IMR-90 (cell line): ENCODE measurements around the gene ABHD2. TPM values are rescaled to one million over a fixed set of nuclear protein-coding genes. Genes with fewer than 3 reads are reported as not detected.

Experiments used
- ATAC-seq: fragments of 200-7000 bp; cut with Tn5 transposase; 2 replicates; pipeline ENCODE4 v1.9.1; 2020; ENCODE audit warnings: low read depth, mild to moderate bottlenecking, moderate library complexity
- BruUV-seq: library from RNA; stranded (reverse); fragments of 400-500 nt; replicated peaks from 2 replicates; lab custom pipeline; 2021; lab: Mats Ljungman, UMichigan
- CTCF ChIA-PET: fragments of 300-600 bp; formaldehyde crosslinking; extraction: SDS; loops from one replicate; lab custom pipeline; 2021; ENCODE audit warnings: antibody characterized with exemption; lab: Yijun Ruan, JAX
- POLR2A ChIA-PET: fragments of 300-600 bp; sonication (Branson Sonifier 250); formaldehyde crosslinking; loops from one replicate; lab custom pipeline; 2022; ENCODE audit warnings: antibody characterized with exemption; ENCODE audit not compliant: unreplicated experiment; lab: Charles Lee
- DNase-seq: peaks from one replicate; pipeline ENCODE4 v3.0.0; 2013
- H2AFZ ChIP-seq: replicated peaks from 2 replicates; pipeline ENCODE3; 2013; ENCODE audit warnings: low read length, mild to moderate bottlenecking; ENCODE audit not compliant: poor library complexity
- H2AK5ac ChIP-seq: 2 replicates; pipeline ENCODE4 v1.6.1; 2013; ENCODE audit warnings: low read depth, low read length, inconsistent platforms
- H2AK9ac ChIP-seq: replicated peaks from 2 replicates; pipeline ENCODE3; 2013; ENCODE audit warnings: mild to moderate bottlenecking, low read depth, low read length, moderate library complexity; ENCODE audit not compliant: poor library complexity
- H2BK120ac ChIP-seq: 2 replicates; pipeline ENCODE4 v1.6.1; 2013; ENCODE audit warnings: low read depth, low read length, inconsistent platforms
- H2BK15ac ChIP-seq: 3 replicates; pipeline ENCODE4 v1.6.1; 2013; ENCODE audit warnings: low read depth, low read length, inconsistent platforms
- H2BK20ac ChIP-seq: 2 replicates; pipeline ENCODE4 v1.6.1; 2013; ENCODE audit warnings: low read depth, mild to moderate bottlenecking, inconsistent platforms, low read length, moderate library complexity
- H2BK5ac ChIP-seq: 2 replicates; pipeline ENCODE4 v1.6.1; 2013; ENCODE audit warnings: mild to moderate bottlenecking, low read depth, low read length, inconsistent platforms; ENCODE audit not compliant: poor library complexity, severe bottlenecking
- H3K14ac ChIP-seq: replicated peaks from 2 replicates; pipeline ENCODE4 v1.6.1; 2013; ENCODE audit warnings: low read depth, low read length, inconsistent platforms
- H3K18ac ChIP-seq: 2 replicates; pipeline ENCODE4 v1.6.1; 2013; ENCODE audit warnings: low read depth, low read length, control low read depth
- H3K23ac ChIP-seq: 2 replicates; pipeline ENCODE4 v1.6.1; 2013; ENCODE audit warnings: low read depth, low read length, inconsistent platforms
- H3K27ac ChIP-seq: 2 replicates; pipeline ENCODE4 v1.5.1; 2013; ENCODE audit warnings: mild to moderate bottlenecking, control low read depth, low read length; ENCODE audit not compliant: insufficient read depth
- H3K27me3 ChIP-seq: 2 replicates; pipeline ENCODE4 v1.6.1; 2013; ENCODE audit warnings: low read length; ENCODE audit not compliant: control insufficient read depth, insufficient read depth
- H3K36me3 ChIP-seq: 2 replicates; pipeline ENCODE4 v1.6.1; 2013; ENCODE audit warnings: low read length, mixed read lengths; ENCODE audit not compliant: control insufficient read depth, insufficient read depth
- H3K4ac ChIP-seq: 2 replicates; pipeline ENCODE4 v1.6.1; 2013; ENCODE audit warnings: low read depth, low read length, inconsistent platforms
- H3K4me1 ChIP-seq: 2 replicates; pipeline ENCODE4 v1.6.1; 2013; ENCODE audit warnings: low read length, mixed read lengths; ENCODE audit not compliant: control insufficient read depth, insufficient read depth
- H3K4me2 ChIP-seq: 2 replicates; pipeline ENCODE4 v1.6.1; 2013; ENCODE audit warnings: low read depth, mild to moderate bottlenecking, control low read depth, low read length, moderate library complexity
- H3K4me3 ChIP-seq: 2 replicates; pipeline ENCODE4 v1.5.1; 2013; ENCODE audit warnings: low read depth, mild to moderate bottlenecking, control low read depth, low read length, moderate library complexity; ENCODE audit not compliant: insufficient read depth
- H3K56ac ChIP-seq: 2 replicates; pipeline ENCODE4 v1.6.1; 2013; ENCODE audit warnings: low read length, inconsistent platforms; ENCODE audit not compliant: insufficient read depth; ENCODE audit errors: extremely low read depth
- H3K79me1 ChIP-seq, 2 experiments: 2 replicates each; pipeline ENCODE4 v1.6.1; 2013; ENCODE audit warnings: low read length in 2 of 2, inconsistent platforms in 1 of 2, low read depth in 1 of 2
- H3K9ac ChIP-seq: 2 replicates; pipeline ENCODE4 v1.6.1; 2013; ENCODE audit warnings: low read depth, low read length, control low read depth
- H3K9me1 ChIP-seq: 2 replicates; pipeline ENCODE4 v1.6.1; 2013; ENCODE audit warnings: low read length, inconsistent platforms; ENCODE audit not compliant: insufficient read depth
- H3K9me3 ChIP-seq: 2 replicates; pipeline ENCODE4 v1.6.1; 2013; ENCODE audit warnings: low read length; ENCODE audit not compliant: control insufficient read depth, insufficient read depth
- H4K20me1 ChIP-seq: 2 replicates; pipeline ENCODE4 v1.6.1; 2013; ENCODE audit warnings: low read length, inconsistent platforms; ENCODE audit not compliant: insufficient read depth
- H4K5ac ChIP-seq: 2 replicates; pipeline ENCODE4 v1.6.1; 2013; ENCODE audit warnings: mild to moderate bottlenecking, low read depth, low read length, control low read depth
- H4K8ac ChIP-seq, 2 experiments: 2 replicates each; pipeline ENCODE4 v1.6.1; 2013; ENCODE audit warnings: low read depth in 2 of 2, low read length in 2 of 2, control low read depth in 1 of 2, inconsistent platforms in 1 of 2
- H4K91ac ChIP-seq: 2 replicates; pipeline ENCODE4 v1.6.1; 2013; ENCODE audit warnings: low read depth, low read length, inconsistent platforms; ENCODE audit not compliant: insufficient read depth
- BHLHE40 ChIP-seq: fragments of 150-350 bp; IDR thresholded peaks from 2 replicates; pipeline ENCODE4 v1.6.1; 2016; ENCODE audit warnings: mild to moderate bottlenecking, low read depth, low read length
- CEBPB ChIP-seq: IDR thresholded peaks from 2 replicates; pipeline ENCODE4 v1.6.1; 2012; ENCODE audit warnings: low read depth, low read length, improper control_type of control experiment
- CHD1 ChIP-seq: IDR thresholded peaks from 2 replicates; pipeline ENCODE4 v1.6.1; 2012; ENCODE audit warnings: low read depth, low read length, improper control_type of control experiment
- FOS ChIP-seq: fragments of 150-350 bp; IDR thresholded peaks from 2 replicates; pipeline ENCODE4 v1.6.1; 2016; ENCODE audit warnings: low read depth, low read length
- MAFK ChIP-seq: IDR thresholded peaks from 2 replicates; pipeline ENCODE4 v1.6.1; 2012; ENCODE audit warnings: low read depth, low read length, improper control_type of control experiment
- POLR2A ChIP-seq: IDR thresholded peaks from 2 replicates; pipeline ENCODE4 v1.6.1; 2012; ENCODE audit warnings: mild to moderate bottlenecking, low read depth, low read length
- RAD21 ChIP-seq: IDR thresholded peaks from 2 replicates; pipeline ENCODE4 v1.6.1; 2012; ENCODE audit warnings: low read length, improper control_type of control experiment
- RCOR1 ChIP-seq: IDR thresholded peaks from 2 replicates; pipeline ENCODE4 v1.6.1; 2012; ENCODE audit warnings: mild to moderate bottlenecking, low read length, improper control_type of control experiment; ENCODE audit not compliant: insufficient replicate concordance
- SMC3 ChIP-seq: fragments of 150-350 bp; IDR thresholded peaks from 2 replicates; pipeline ENCODE4 v1.6.1; 2016; ENCODE audit warnings: low read depth, mild to moderate bottlenecking, antibody characterized with exemption, low read length, moderate library complexity
- WGBS, 2 experiments: methylation state at CpG; one replicate each; pipeline versions ENCODE4 v1.1.5 to v1.1.7; 2013; ENCODE audit warnings: missing lambda C conversion rate in 2 of 2; ENCODE audit not compliant: insufficient read length in 1 of 2; ENCODE audit errors: extremely low coverage in 2 of 2; 5-methylcytosine and 5-hydroxymethylcytosine counted together
- dilution Hi-C: fragments of 300-500 bp; cut with HindIII; formaldehyde crosslinking; loops from one replicate; pipeline ENCODE4 v1.14.3; 2018; ENCODE audit warnings: low sequenced_read_pairs; ENCODE audit not compliant: unreplicated experiment
- in situ Hi-C: fragments of 300-500 bp; cut with MboI; formaldehyde crosslinking; loops from 3 replicates; pipeline ENCODE4 v1.14.3; 2019; ENCODE audit warnings: low sequenced_read_pairs, inconsistent platforms, mixed read lengths
- intact Hi-C: fragments of 100-400 bp; cut with micrococcal nuclease; formaldehyde crosslinking; loops from 2 replicates; pipeline ENCODE4 v1.10.0; 2022
- polyA plus RNA-seq, 3 experiments: library from polyadenylated mRNA; depleted of rRNA; stranded (reverse); fragments of >200 nt; gene quantifications; 2 replicates each; pipeline ENCODE4 v1.2.3, GENCODE V29; 2012; ENCODE audit warnings: low replicate concordance in 1 of 3
- total RNA-seq: library from RNA; depleted of rRNA; stranded (reverse); fragments of >200 nt; gene quantifications from 2 replicates; pipeline ENCODE4 v1.2.3, GENCODE V29; 2012
- TF ChIP-seq, protein P1 (sequence below): conservative IDR thresholded peaks from 2 replicates; pipeline ENCODE4 v1.5.1; 2012; ENCODE audit warnings: mild to moderate bottlenecking, low read depth, low read length, improper control_type of control experiment
- TF ChIP-seq, protein P2 (sequence below): fragments of 150-350 bp; IDR thresholded peaks from 2 replicates; pipeline ENCODE4 v1.6.1; 2017; ENCODE audit warnings: mild to moderate bottlenecking, antibody characterized with exemption, low read length, low read depth

Gene ABHD2
- total and polyA plus RNA-seq, 2 of the 4 experiments (the other 2 are of a cell fraction) = 31.2 to 62.9 TPM

DNA sequence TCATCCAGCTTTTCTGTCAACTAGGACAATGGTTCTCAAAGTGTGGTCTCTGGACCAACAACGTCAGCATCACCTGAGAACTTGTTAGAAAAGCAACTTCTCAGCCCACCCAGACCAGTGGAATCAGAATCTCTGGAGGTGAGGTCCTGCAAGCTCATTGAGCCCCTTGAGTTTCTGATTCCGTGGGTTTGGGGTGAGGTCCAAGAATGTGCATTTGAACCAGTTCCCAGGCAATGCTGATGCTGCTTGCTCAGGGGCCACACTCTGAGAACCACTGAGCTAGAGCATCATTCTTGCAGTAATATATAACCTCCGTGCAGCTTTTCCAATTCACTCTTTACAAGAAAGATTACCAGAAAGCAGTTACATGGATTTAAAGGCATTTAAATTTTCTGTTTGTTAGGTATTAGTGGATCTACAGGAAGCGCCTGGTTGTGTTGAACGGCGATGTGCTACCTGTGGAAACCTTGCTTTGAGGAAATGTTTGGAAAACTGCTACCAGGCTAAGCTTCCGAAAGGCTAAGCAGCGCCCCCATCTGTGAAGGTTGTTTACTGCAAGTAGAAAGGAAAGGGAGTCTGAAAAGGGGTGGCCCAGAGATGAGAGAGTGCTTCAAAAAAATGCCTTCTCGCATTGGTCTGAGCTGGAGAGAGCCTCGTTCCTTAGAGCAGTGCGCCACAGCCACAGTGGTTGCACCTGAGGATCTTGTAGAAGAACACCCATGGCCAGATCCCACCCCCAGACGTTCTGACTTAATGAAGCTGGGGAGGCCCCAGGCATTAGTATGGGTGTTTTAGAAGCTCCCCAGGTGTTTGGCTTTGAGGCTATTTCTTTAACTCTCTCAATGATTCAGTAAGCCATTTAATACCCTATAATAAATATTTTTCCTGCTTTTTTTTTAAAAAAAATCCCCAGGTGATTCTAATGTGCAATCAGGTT lies 83.1 kb downstream of the ABHD2 start:
- no peak overlapping the region for H4K5ac ChIP-seq
- no peak overlapping the region for H3K14ac ChIP-seq
- H3K9me3 ChIP-seq = no peaks in the 10 kb centered on the region
- no peak overlapping the region for H3K56ac ChIP-seq
- H2BK120ac ChIP-seq = no peak overlapping the region
- peaks cover 12% of the 10 kb centered on the region for H3K4me1 ChIP-seq
- dilution Hi-C loops (no loop called here), in situ Hi-C loops (loop anchor here (25.0 kb wide), 1 partner anchor 509 kb away; no protein-coding TSS in a partner anchor), intact Hi-C loops (no loop called here)
- H3K27ac ChIP-seq = no peak overlapping the region
- no peak overlapping the region for H3K4me2 ChIP-seq
- no TSS peak for BruUV-seq
- WGBS, 2 experiments = 57% methylated on average over 6 of the region's 12 CpGs; no CpG with 5 or more reads in 1 of the 2 experiments
- TF ChIP-seq RAD21 (peak; percentile 70), MAFK (no peak), BHLHE40 (no peak), POLR2A (no peak), RCOR1 (no peak), SMC3 (peak; percentile 71), FOS (no peak), CHD1 (no peak), CEBPB (no peak)
- TF ChIP-seq, protein P1, sequence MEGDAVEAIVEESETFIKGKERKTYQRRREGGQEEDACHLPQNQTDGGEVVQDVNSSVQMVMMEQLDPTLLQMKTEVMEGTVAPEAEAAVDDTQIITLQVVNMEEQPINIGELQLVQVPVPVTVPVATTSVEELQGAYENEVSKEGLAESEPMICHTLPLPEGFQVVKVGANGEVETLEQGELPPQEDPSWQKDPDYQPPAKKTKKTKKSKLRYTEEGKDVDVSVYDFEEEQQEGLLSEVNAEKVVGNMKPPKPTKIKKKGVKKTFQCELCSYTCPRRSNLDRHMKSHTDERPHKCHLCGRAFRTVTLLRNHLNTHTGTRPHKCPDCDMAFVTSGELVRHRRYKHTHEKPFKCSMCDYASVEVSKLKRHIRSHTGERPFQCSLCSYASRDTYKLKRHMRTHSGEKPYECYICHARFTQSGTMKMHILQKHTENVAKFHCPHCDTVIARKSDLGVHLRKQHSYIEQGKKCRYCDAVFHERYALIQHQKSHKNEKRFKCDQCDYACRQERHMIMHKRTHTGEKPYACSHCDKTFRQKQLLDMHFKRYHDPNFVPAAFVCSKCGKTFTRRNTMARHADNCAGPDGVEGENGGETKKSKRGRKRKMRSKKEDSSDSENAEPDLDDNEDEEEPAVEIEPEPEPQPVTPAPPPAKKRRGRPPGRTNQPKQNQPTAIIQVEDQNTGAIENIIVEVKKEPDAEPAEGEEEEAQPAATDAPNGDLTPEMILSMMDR = peak; percentile 63
- TF ChIP-seq, protein P2, sequence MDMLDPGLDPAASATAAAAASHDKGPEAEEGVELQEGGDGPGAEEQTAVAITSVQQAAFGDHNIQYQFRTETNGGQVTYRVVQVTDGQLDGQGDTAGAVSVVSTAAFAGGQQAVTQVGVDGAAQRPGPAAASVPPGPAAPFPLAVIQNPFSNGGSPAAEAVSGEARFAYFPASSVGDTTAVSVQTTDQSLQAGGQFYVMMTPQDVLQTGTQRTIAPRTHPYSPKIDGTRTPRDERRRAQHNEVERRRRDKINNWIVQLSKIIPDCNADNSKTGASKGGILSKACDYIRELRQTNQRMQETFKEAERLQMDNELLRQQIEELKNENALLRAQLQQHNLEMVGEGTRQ = no peak
- H4K8ac ChIP-seq = no peak overlapping the region; a peak in 1 of 4 replicates
- no peak overlapping the region for H4K91ac ChIP-seq
- CTCF ChIA-PET = interaction anchor here (0.6 to 2.6 kb wide), 12 partner anchors 9 to 158 kb away, joined by 3 to 20 read pairs (median 3); partner anchors contain the start of gene ABHD2
- no peak overlapping the region for H2BK20ac ChIP-seq
- no peak overlapping the region for H2BK15ac ChIP-seq
- H3K23ac ChIP-seq = no peak overlapping the region
- no peak overlapping the region for H2BK5ac ChIP-seq
- H3K9ac ChIP-seq = no peak overlapping the region
- H2AK9ac ChIP-seq = peak overlapping the region; percentile 66
- no peak overlapping the region for H3K4ac ChIP-seq
- ATAC-seq = peak; percentile 50
- no peaks in the 10 kb centered on the region for H3K27me3 ChIP-seq
- peaks cover 17% of the 10 kb centered on the region for H3K9me1 ChIP-seq
- no peak overlapping the region for H2AK5ac ChIP-seq
- POLR2A ChIA-PET = no interaction called here
- no peak overlapping the region for H3K4me3 ChIP-seq
- peak overlapping the region; percentile 8 for H2AFZ ChIP-seq
- DNase-seq = peak; percentile 36
- H3K18ac ChIP-seq = no peak overlapping the region
- peaks cover 10% of the 10 kb centered on the region for H3K36me3 ChIP-seq
- no peaks in the 10 kb centered on the region for H4K20me1 ChIP-seq
- H3K79me1 ChIP-seq = peaks cover 17 to 35% of the 10 kb centered on the region in 2 experiments
